Gastrocnemius medialis (tissue), 4 donors: ENCODE data around the gene TWF2.

Experiments used
- POLR2A ChIP-seq, 2 donors: fragments of 450-650 bp; IDR thresholded peaks; one replicate each; pipeline ENCODE4 v1.6.1; 2017; ENCODE audit warnings: antibody characterized with exemption in 2 of 2, mild to moderate bottlenecking in 2 of 2, moderate library complexity in 2 of 2
- TF ChIP-seq, protein P1 (sequence below), 5 experiments: fragments of 450-650 bp in 3 of 5; fragments of 200-600 bp in 2 of 5; sonication (generic) in 2 of 5; IDR thresholded peaks in 4 of 5; conservative IDR thresholded peaks in 1 of 5; 1 replicate in 4 of 5; 2 replicates in 1 of 5; pipeline ENCODE4 v1.5.1; 2016 to 2019; ENCODE audit warnings: antibody characterized with exemption in 5 of 5, mild to moderate bottlenecking in 3 of 5, moderate library complexity in 3 of 5

DNA sequence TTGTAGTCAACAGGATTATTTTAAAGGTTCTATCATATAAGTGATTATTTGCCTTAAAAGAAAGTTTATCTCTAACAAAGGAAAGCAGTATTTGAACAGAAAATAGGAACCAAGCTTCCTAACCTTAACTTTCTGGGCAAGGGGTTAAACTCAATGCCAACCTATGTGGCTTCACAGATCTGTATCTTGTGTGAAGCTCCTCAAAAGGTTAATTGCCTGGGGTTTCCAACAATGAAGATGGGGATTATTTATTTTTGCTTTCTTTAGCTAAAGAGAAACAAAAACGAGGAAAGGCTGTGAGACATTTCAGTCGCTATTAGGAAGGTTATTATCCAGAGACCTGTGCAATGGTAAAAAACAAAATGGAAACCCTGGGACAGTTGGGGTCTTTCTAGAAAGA lies 40.6 kb upstream of the TWF2 start:
- TF ChIP-seq, protein P1, sequence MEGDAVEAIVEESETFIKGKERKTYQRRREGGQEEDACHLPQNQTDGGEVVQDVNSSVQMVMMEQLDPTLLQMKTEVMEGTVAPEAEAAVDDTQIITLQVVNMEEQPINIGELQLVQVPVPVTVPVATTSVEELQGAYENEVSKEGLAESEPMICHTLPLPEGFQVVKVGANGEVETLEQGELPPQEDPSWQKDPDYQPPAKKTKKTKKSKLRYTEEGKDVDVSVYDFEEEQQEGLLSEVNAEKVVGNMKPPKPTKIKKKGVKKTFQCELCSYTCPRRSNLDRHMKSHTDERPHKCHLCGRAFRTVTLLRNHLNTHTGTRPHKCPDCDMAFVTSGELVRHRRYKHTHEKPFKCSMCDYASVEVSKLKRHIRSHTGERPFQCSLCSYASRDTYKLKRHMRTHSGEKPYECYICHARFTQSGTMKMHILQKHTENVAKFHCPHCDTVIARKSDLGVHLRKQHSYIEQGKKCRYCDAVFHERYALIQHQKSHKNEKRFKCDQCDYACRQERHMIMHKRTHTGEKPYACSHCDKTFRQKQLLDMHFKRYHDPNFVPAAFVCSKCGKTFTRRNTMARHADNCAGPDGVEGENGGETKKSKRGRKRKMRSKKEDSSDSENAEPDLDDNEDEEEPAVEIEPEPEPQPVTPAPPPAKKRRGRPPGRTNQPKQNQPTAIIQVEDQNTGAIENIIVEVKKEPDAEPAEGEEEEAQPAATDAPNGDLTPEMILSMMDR (IDR thresholded peaks at IDR 0.05 in 4 of 5, conservative IDR thresholded peaks at IDR 0.05 in 1 of 5) = no peak
- no peak for TF ChIP-seq POLR2A (IDR thresholded peaks at IDR 0.05)
